ENCODE data around the gene DUSP3. TPM values are rescaled to one million over a fixed set of nuclear protein-coding genes. Genes with fewer than 3 reads are reported as not detected.

The DUSP3 gene
- total and polyA plus RNA-seq, 7 donors, result 90.1 to 253 (median 208) TPM

DNA sequence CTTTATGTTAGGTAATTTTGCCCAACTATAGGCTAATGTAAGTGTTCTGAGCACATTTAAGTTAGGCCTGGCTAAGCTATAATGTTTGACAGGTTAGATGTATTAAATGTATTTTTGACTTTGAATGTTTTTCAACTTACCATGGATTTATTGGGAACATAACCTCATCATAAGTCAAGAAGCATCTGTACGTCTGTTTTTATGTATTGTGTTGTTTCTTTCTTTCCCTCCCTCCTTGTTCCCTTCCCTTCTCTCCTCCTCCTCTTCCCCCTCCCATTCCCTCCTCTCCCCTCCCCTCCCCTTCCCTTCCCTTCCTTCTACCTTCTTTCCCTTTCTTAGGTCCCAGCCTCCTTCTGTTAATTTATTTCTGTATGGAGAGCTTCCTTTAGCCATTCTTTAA is 10.7 kb upstream of the DUSP3 start:
- Histone ChIP-seq H3K4me1 (peaks cover 3% of the 10 kb centered on the region), H3K4me3 (no peak overlapping the region), H3K36me3 (ENCODE audit: insufficient read depth in 1 of 2, low read depth in 1 of 2) (no peaks in the 10 kb centered on the region), H3K27ac (no peak overlapping the region), H3K9me3 (no peaks in the 10 kb centered on the region), H3K27me3 (ENCODE audit: insufficient read depth in 3 of 3, low read length in 2 of 3) (no peaks in the 10 kb centered on the region)
- TF ChIP-seq, protein P1, sequence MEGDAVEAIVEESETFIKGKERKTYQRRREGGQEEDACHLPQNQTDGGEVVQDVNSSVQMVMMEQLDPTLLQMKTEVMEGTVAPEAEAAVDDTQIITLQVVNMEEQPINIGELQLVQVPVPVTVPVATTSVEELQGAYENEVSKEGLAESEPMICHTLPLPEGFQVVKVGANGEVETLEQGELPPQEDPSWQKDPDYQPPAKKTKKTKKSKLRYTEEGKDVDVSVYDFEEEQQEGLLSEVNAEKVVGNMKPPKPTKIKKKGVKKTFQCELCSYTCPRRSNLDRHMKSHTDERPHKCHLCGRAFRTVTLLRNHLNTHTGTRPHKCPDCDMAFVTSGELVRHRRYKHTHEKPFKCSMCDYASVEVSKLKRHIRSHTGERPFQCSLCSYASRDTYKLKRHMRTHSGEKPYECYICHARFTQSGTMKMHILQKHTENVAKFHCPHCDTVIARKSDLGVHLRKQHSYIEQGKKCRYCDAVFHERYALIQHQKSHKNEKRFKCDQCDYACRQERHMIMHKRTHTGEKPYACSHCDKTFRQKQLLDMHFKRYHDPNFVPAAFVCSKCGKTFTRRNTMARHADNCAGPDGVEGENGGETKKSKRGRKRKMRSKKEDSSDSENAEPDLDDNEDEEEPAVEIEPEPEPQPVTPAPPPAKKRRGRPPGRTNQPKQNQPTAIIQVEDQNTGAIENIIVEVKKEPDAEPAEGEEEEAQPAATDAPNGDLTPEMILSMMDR (IDR thresholded peaks at IDR 0.05), result no peak
- no peak for ATAC-seq
- intact Hi-C loops (cut with DNase I), result no loop called here
- DNase-seq, result no peak
- 69 to 90% (median 89%) methylated on average over 1 of the region's 1 CpG for WGBS, 3 donors

DNA sequence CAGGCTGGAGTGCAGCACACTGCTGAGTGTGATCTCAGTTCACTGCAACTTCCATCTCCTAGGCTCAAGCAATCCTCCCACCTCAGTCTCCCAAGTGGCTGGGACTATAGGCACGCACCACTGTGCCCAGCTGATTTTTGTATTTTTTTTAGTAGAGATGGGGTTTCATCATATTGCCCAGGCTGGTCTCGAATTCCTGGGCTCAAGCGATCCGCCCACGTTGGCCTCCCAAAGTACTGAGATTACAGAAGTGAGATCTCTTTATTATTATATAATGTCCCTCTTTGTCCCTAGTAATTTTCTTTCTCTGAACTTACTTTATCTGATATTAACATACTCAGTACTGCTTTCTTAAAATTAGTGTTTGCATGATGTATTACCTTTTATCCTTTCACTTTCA is 9.8 kb upstream of the DUSP3 start:
- DNase-seq (no peak), ATAC-seq (no peak)
- Histone ChIP-seq H3K4me1 (peaks cover 3% of the 10 kb centered on the region), H3K9me3 (no peaks in the 10 kb centered on the region), H3K4me3 (no peak overlapping the region), H3K27me3 (ENCODE audit: insufficient read depth in 3 of 3, low read length in 2 of 3) (no peaks in the 10 kb centered on the region), H3K27ac (no peak overlapping the region), H3K36me3 (ENCODE audit: insufficient read depth in 1 of 2, low read depth in 1 of 2) (no peaks in the 10 kb centered on the region)
- intact Hi-C loops (cut with DNase I), result no loop called here
- TF ChIP-seq, protein P1 (IDR thresholded peaks at IDR 0.05), result no peak
- 81 to 88% (median 86%) methylated on average over 5 of the region's 5 CpGs for WGBS, 3 donors

DNA sequence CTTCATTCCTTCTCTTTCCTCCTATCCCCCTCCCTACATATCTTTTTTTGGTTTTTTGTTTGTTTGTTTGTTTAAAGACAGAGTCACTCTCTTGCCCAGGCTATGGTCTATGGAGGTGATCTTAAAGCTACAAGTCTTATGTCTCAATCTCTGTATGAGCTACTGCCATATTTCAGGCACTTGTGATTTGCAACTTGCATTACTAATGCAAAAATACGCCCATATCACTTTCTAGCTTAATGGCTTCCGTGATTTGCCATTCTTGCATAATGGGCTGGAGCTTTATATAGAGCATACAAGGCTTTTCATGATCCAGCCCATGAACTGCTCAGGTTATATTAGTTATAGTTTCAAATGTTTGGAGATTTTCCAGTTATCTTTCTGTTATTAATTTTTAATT is 9.0 kb upstream of the DUSP3 start:
- DNase-seq, result no peak
- Histone ChIP-seq H3K4me3 (no peak overlapping the region), H3K9me3 (no peaks in the 10 kb centered on the region), H3K36me3 (ENCODE audit: insufficient read depth in 1 of 2, low read depth in 1 of 2) (no peaks in the 10 kb centered on the region), H3K27me3 (ENCODE audit: insufficient read depth in 3 of 3, low read length in 2 of 3) (no peaks in the 10 kb centered on the region), H3K27ac (peak overlapping the region; percentile 36), H3K4me1 (peaks cover 3% of the 10 kb centered on the region)
- TF ChIP-seq, protein P1 (IDR thresholded peaks at IDR 0.05), result no peak
- ATAC-seq, result peak; percentile 37 to 87 (median 73)
- WGBS, 3 donors, result 49 to 62% (median 52%) methylated on average over 2 of the region's 2 CpGs
- intact Hi-C loops (cut with DNase I), result no loop called here

DNA sequence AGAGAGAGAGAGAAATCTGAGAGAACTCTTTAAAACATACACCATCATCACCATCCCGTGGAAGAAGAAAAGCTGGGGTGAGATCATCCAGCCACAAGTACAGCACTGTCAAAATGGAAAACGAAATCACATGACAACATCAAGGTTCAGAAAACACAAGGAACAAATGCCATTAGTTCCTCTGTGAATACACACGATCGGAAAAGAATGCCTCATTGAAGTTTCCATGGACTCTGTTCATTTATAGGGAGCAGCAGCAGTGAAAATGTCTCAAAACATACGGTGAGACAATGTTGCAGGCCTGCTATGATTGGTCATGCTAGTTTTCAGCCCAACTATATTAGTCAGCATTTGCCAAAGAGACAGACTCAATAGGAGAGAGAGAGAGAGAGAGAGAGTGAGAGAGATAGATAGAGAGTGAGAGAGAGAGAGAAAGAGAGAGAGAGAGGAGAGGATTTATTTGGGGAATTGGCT is 5.9 kb upstream of the DUSP3 start:
- no peaks in the 10 kb centered on the region for H3K27me3 ChIP-seq (ENCODE audit: insufficient read depth in 3 of 3, low read length in 2 of 3)
- no peak overlapping the region for H3K27ac ChIP-seq
- H3K4me1 ChIP-seq, result no peaks in the 10 kb centered on the region
- H3K4me3 ChIP-seq, result no peak overlapping the region
- no peaks in the 10 kb centered on the region for H3K9me3 ChIP-seq
- DNase-seq (no peak), ATAC-seq (no peak)
- TF ChIP-seq, protein P1 (IDR thresholded peaks at IDR 0.05), result no peak
- intact Hi-C loops (cut with DNase I), result loop anchor here (5.0 kb wide), 2 partner anchors 48 to 63 kb away; partner anchors contain the start of genes CD300LG (in 1 of the 2) and MPP3 (in 1 of the 2)
- H3K36me3 ChIP-seq (ENCODE audit: insufficient read depth in 1 of 2, low read depth in 1 of 2), result no peaks in the 10 kb centered on the region
- 34 to 56% (median 44%) methylated on average over 5 of the region's 5 CpGs for WGBS, 3 donors

DNA sequence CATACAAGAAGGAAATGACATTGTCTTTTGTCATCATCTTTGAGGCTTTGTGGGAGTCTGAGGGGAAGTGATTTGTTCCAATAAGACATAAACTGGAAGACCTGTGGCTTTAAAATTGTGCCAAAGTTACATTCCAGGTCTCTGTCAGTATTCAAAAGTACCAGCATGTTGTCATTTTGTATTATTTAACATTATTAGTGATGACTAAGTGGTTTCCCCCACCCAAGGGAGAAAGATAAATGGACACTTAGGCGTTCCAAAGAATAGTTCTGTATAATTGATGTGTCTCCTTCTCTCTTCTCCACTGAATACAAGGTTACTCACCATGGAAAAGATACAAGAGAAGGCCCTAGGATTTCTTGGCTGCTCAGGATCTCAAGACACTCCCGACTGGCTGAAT is 5.3 kb upstream of the DUSP3 start:
- WGBS, 3 donors, result 68 to 78% (median 71%) methylated on average over 2 of the region's 2 CpGs
- Histone ChIP-seq H3K4me3 (no peak overlapping the region), H3K36me3 (ENCODE audit: insufficient read depth in 1 of 2, low read depth in 1 of 2) (no peaks in the 10 kb centered on the region), H3K9me3 (no peaks in the 10 kb centered on the region), H3K27ac (no peak overlapping the region), H3K4me1 (peaks cover 4% of the 10 kb centered on the region), H3K27me3 (ENCODE audit: insufficient read depth in 3 of 3, low read length in 2 of 3) (no peaks in the 10 kb centered on the region)
- ATAC-seq (no peak), DNase-seq (no peak)
- TF ChIP-seq, protein P1 (IDR thresholded peaks at IDR 0.05), result no peak
- intact Hi-C loops (cut with DNase I), result loop anchor here (5.0 kb wide), 2 partner anchors 48 to 63 kb away; partner anchors contain the start of genes CD300LG (in 1 of the 2) and MPP3 (in 1 of the 2)
